ENCODE measurements around the gene ENDOU. TPM values are rescaled to one million over a fixed set of nuclear protein-coding genes. Genes with fewer than 3 reads are reported as not detected.

ENDOU gene
- total and polyA plus RNA-seq, 4 donors: 0.07 to 0.45 (median 0.31) TPM; not detected in 1

DNA sequence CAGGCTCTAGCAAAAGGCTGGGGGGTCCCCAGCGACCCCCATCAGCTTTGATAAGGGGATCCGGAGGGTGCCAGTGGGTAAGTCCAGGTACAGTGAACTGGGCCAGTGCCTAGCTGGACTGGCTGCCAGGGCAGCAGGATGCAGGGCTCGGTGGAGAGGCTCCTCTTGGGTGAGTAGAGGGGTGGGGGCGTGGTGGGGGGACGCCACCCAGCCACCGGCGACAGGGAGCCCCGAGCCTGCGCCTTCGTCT lies 33.2 kb upstream of the ENDOU start:
- TF ChIP-seq, protein P1, sequence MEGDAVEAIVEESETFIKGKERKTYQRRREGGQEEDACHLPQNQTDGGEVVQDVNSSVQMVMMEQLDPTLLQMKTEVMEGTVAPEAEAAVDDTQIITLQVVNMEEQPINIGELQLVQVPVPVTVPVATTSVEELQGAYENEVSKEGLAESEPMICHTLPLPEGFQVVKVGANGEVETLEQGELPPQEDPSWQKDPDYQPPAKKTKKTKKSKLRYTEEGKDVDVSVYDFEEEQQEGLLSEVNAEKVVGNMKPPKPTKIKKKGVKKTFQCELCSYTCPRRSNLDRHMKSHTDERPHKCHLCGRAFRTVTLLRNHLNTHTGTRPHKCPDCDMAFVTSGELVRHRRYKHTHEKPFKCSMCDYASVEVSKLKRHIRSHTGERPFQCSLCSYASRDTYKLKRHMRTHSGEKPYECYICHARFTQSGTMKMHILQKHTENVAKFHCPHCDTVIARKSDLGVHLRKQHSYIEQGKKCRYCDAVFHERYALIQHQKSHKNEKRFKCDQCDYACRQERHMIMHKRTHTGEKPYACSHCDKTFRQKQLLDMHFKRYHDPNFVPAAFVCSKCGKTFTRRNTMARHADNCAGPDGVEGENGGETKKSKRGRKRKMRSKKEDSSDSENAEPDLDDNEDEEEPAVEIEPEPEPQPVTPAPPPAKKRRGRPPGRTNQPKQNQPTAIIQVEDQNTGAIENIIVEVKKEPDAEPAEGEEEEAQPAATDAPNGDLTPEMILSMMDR (IDR thresholded peaks at IDR 0.05; ENCODE audit: control extremely low read depth, extremely low read depth): no peak
- Histone ChIP-seq H3K27ac (ENCODE audit: low read depth in 1 of 2, low read length in 1 of 2) (peak overlapping the region; percentile 76 to 89), H3K27me3 (ENCODE audit: control insufficient read depth in 3 of 3, insufficient read depth in 3 of 3, low read length in 2 of 3) (no peaks in the 10 kb centered on the region), H3K4me1 (ENCODE audit: control insufficient read depth in 5 of 5, insufficient read depth in 5 of 5, low read length in 5 of 5) (peaks cover 6 to 34% (median 23%) of the 10 kb centered on the region in 5 donors), H3K36me3 (ENCODE audit: control insufficient read depth in 4 of 4, insufficient read depth in 4 of 4, low read length in 4 of 4) (no peaks in the 10 kb centered on the region), H3K4me3 (peak overlapping the region; percentile 55), H3K9me3 (ENCODE audit: control insufficient read depth in 4 of 4, insufficient read depth in 3 of 4, low read length in 3 of 4) (no peaks in the 10 kb centered on the region), H3K9ac (ENCODE audit: insufficient read depth in 1 of 2, low read length in 2 of 2) (no peak overlapping the region)
- no peak for DNase-seq
- 2% methylated on average over 5 to 10 of the region's 10 CpGs for WGBS, 2 donors
- no peak for ATAC-seq (ENCODE audit: insufficient read depth, low FRiP score)

DNA sequence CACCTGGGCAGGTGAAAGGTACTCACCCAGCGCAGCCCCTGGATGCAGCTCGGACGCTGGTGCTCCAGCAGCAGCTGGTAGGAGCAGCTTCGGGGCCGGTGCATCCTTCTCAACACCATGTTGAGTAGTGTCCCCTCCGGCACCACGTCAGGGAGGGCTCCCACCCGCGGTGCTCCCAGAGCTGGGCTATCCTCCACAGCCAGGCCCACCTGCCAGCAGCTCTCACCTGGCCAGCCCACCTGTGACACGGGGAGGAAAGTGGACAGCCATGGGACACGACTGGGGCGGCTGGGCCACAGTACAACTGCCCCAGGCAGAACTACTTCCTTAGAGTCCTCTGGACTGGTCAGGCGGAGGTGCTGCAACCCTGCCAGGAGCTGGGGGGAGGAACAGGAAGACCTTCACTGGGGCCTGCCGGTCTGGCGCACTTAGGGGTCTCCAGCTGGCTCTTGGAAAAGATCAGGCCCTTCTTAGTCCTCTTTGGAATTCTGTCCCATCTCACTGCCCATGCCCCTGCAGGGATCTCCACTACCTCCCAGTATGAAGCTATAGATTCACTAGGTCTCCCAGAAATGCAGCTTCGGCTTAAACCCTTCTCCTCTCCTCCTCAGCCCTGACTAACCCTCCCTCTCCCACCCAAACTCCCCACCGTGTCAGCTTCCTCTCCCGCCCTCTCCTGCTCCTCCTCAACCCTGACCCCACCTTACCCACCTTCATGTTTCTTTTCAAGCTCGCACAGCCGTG lies 32.7 kb upstream of the ENDOU start:
- ATAC-seq (ENCODE audit: insufficient read depth, low FRiP score) (no peak), DNase-seq (peak in 1 of 3 donors; percentile 41)
- WGBS, 2 donors: 25 to 31% methylated on average over 18 to 20 of the region's 20 CpGs
- no peak overlapping the region for H3K9ac ChIP-seq (ENCODE audit: insufficient read depth in 1 of 2, low read length in 2 of 2)
- no peaks in the 10 kb centered on the region for H3K36me3 ChIP-seq (ENCODE audit: control insufficient read depth in 4 of 4, insufficient read depth in 4 of 4, low read length in 4 of 4)
- no peaks in the 10 kb centered on the region for H3K27me3 ChIP-seq (ENCODE audit: control insufficient read depth in 3 of 3, insufficient read depth in 3 of 3, low read length in 2 of 3)
- H3K27ac ChIP-seq (ENCODE audit: low read depth in 1 of 2, low read length in 1 of 2): peak overlapping the region; percentile 76 to 89
- no peaks in the 10 kb centered on the region for H3K9me3 ChIP-seq (ENCODE audit: control insufficient read depth in 4 of 4, insufficient read depth in 3 of 4, low read length in 3 of 4)
- TF ChIP-seq, protein P1 (IDR thresholded peaks at IDR 0.05; ENCODE audit: control extremely low read depth, extremely low read depth): no peak
- H3K4me1 ChIP-seq (ENCODE audit: control insufficient read depth in 5 of 5, insufficient read depth in 5 of 5, low read length in 5 of 5): peaks cover 6 to 37% (median 23%) of the 10 kb centered on the region in 5 donors
- peak overlapping the region; percentile 62 for H3K4me3 ChIP-seq

DNA sequence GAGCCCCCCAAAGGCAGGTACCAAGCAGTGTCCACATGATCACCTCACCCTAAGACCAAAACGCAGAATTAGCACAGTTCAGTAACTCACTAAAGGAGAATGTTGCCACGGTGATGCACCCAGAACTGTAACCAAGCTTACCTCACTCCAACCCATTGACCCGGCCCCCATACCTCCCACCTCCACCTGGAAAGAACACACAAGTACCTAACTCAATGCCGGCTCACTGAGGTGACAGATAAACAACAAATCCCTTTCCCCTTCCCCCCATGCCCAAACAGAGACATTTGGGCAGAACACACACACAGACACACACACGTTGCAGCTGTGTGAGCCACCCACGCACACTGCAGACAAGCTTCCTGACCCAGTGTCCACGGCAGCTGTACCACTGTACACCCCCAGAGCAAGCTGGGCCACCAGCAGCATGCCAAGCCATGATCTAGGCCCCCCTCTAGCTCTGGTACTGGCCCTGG lies 32.1 kb upstream of the ENDOU start:
- Histone ChIP-seq H3K36me3 (ENCODE audit: control insufficient read depth in 4 of 4, insufficient read depth in 4 of 4, low read length in 4 of 4) (no peaks in the 10 kb centered on the region), H3K9ac (ENCODE audit: insufficient read depth in 1 of 2, low read length in 2 of 2) (no peak overlapping the region), H3K4me1 (ENCODE audit: control insufficient read depth in 5 of 5, insufficient read depth in 5 of 5, low read length in 5 of 5) (peaks cover 9 to 38% (median 23%) of the 10 kb centered on the region in 5 donors), H3K27me3 (ENCODE audit: control insufficient read depth in 3 of 3, insufficient read depth in 3 of 3, low read length in 2 of 3) (no peaks in the 10 kb centered on the region), H3K27ac (ENCODE audit: low read depth in 1 of 2, low read length in 1 of 2) (peak overlapping the region; percentile 29 to 89), H3K4me3 (peak overlapping the region; percentile 62), H3K9me3 (ENCODE audit: control insufficient read depth in 4 of 4, insufficient read depth in 3 of 4, low read length in 3 of 4) (no peaks in the 10 kb centered on the region)
- DNase-seq (no peak), ATAC-seq (ENCODE audit: insufficient read depth, low FRiP score) (no peak)
- TF ChIP-seq, protein P1 (IDR thresholded peaks at IDR 0.05; ENCODE audit: control extremely low read depth, extremely low read depth): no peak
- WGBS, 2 donors: 44 to 70% methylated on average over 7 of the region's 7 CpGs

All from lung (tissue), 12 donors.